Ectodermal cell (in vitro differentiated cells): ENCODE measurements around the gene TMTC1.
A peak's percentile ranks its signal among the peaks of the same experiment; 100 is the strongest.
"Not testable (repeated sequence)": the region's sequence is repeated elsewhere in the genome, so short reads cannot be mapped to it uniquely, and the experiment has no call there.

Experiments
- H3K27ac ChIP-seq: 2 replicates; pipeline ENCODE4 v1.7.0; 2013; ENCODE audit warnings: mild to moderate bottlenecking, low read depth, low read length; ENCODE audit not compliant: insufficient read depth, poor library complexity, severe bottlenecking
- H3K27me3 ChIP-seq: 2 replicates; pipeline ENCODE4 v1.7.0; 2013; ENCODE audit warnings: mild to moderate bottlenecking, low read length; ENCODE audit not compliant: insufficient read depth, control insufficient read depth, poor library complexity, severe bottlenecking
- H3K36me3 ChIP-seq: one replicate; pipeline ENCODE4 v1.7.0; 2013; ENCODE audit warnings: low read length; ENCODE audit not compliant: control insufficient read depth, insufficient read depth
- H3K4me1 ChIP-seq: one replicate; pipeline ENCODE4 v1.7.0; 2013; ENCODE audit warnings: low read length; ENCODE audit not compliant: control insufficient read depth, insufficient read depth
- H3K4me3 ChIP-seq: 2 replicates; pipeline ENCODE4 v1.7.0; 2013; ENCODE audit warnings: low read depth, low read length, control low read depth; ENCODE audit not compliant: insufficient read depth
- H3K9me3 ChIP-seq: 2 replicates; pipeline ENCODE4 v1.7.0; 2013; ENCODE audit warnings: mild to moderate bottlenecking, low read length, moderate library complexity; ENCODE audit not compliant: control insufficient read depth
- WGBS, 2 experiments: methylation state at CpG; one replicate each; pipeline ENCODE4 v1.1.7; 2013; ENCODE audit warnings: missing lambda C conversion rate in 2 of 2; 5-methylcytosine and 5-hydroxymethylcytosine counted together

TMTC1 gene

GRCh38 chr12:29634057-29634456, 149.7 kb downstream of the TMTC1 start:
- Histone ChIP-seq H3K9me3 (no peaks in the 10 kb centered on the region), H3K27me3 (no peaks in the 10 kb centered on the region), H3K27ac (no peak overlapping the region), H3K4me1 (no peaks in the 10 kb centered on the region), H3K36me3 (no peaks in the 10 kb centered on the region), H3K4me3 (no peak overlapping the region)
- 87 to 90% methylated on average over 3 of the region's 3 CpGs for WGBS, 2 experiments

DNA sequence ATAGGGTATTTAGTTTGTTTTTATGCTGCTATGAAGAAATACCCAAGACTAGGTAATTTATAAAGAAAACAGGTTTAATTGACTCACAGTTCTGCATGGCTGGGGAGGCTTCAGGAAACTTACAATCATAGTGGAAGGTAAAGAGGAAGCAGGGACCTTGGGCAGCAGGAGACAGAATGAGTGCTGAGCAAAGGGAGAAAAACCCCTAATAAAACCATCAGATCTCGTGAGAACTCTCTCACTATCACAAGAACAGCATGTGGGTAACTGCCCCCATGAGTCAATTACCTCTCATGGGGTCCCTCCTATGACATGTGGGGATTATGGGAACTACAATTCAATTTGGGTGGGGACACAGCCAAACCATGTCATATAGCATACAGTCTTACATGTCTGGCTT, 153.6 kb downstream of the TMTC1 start:
- H3K27me3 ChIP-seq, H3K36me3 ChIP-seq, H3K27ac ChIP-seq, H3K4me3 ChIP-seq, H3K4me1 ChIP-seq, H3K9me3 ChIP-seq: not testable (repeated sequence)
- 72 to 100% methylated on average over 1 of the region's 1 CpG for WGBS, 2 experiments

DNA sequence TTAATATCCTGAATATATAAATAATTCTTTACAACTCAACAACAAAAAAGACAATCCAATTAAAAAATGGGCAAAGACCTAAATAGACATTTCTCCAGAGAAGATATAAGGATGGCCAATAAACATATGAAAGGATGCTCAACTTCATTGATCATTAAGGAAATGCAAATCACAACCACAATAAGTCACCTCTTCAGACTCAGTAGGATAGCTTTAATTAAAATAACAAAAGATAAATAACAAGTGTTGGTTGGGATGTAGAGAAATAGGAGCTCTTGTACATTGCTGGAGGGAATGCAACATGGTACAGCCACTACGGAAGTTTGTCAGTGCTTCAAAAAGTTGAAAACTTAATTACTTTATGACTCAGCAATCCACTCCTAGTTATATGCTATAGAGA, 156.5 kb downstream of the TMTC1 start:
- H3K4me3 ChIP-seq = no peak overlapping the region
- no peaks in the 10 kb centered on the region for H3K9me3 ChIP-seq
- WGBS, 2 experiments = 100% methylated on average over 1 of the region's 1 CpG; no CpG with 5 or more reads in 1 of the 2 experiments
- no peaks in the 10 kb centered on the region for H3K36me3 ChIP-seq
- H3K4me1 ChIP-seq = no peaks in the 10 kb centered on the region
- no peak overlapping the region for H3K27ac ChIP-seq
- H3K27me3 ChIP-seq = no peaks in the 10 kb centered on the region

DNA sequence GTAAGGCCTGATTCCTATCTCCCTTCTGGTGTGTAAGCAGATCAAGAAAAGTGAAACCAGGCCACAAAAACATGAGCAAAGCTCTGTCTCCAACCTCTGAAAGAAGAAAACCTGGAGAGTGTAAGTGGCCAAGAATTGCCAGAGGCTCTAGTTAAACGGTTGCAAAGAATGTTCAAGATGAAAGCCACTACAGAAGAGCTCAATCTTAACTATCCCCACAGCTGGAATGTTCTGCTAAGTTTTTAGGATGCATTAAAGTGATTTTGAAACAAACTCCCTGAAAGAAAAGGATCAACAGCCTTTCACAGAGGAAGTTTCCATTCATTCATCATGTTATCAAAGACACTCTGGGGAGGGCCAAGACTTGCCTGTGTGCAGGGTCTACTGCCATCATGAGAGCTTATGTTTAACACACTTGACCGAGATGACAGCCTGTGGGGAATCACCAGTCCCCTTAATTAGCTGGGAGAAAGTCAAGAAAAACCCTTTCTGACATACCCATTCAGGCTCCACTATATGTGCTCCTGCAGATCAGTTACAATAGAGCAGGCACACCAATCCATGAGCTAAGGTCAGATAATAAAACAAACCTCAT, 158.3 kb downstream of the TMTC1 start:
- no peaks in the 10 kb centered on the region for H3K36me3 ChIP-seq
- peak overlapping the region; percentile 20 for H3K27ac ChIP-seq
- no peaks in the 10 kb centered on the region for H3K27me3 ChIP-seq
- H3K4me3 ChIP-seq = no peak overlapping the region
- H3K4me1 ChIP-seq = no peaks in the 10 kb centered on the region
- WGBS, 2 experiments = 81 to 84% methylated on average over 2 of the region's 2 CpGs
- H3K9me3 ChIP-seq = no peaks in the 10 kb centered on the region

DNA sequence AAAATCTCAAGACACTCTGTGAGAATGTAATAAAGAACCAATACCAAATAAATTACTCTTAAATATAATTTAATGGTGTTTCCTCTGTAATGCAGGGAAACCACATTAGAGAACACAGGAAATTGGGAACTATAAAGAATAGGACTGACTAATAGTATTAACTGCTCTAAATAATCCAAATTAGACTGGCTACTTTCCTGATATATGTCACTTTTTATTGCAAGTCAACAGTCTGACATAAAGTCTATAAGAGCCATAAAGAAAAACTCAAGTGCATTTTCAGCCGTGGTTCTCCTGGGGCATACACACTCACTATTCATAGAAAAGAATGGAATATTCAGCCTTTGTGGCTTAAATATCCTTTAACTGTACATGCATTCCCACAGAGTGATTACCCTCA, 161.5 kb downstream of the TMTC1 start:
- no peaks in the 10 kb centered on the region for H3K4me1 ChIP-seq
- WGBS, 2 experiments = 94 to 97% methylated on average over 1 of the region's 1 CpG
- no peak overlapping the region for H3K27ac ChIP-seq
- no peaks in the 10 kb centered on the region for H3K9me3 ChIP-seq
- no peaks in the 10 kb centered on the region for H3K27me3 ChIP-seq
- H3K36me3 ChIP-seq = no peaks in the 10 kb centered on the region
- H3K4me3 ChIP-seq = no peak overlapping the region

GRCh38 chr12:29620030-29620429, 163.7 kb downstream of the TMTC1 start:
- Histone ChIP-seq H3K36me3 (no peaks in the 10 kb centered on the region), H3K4me3 (no peak overlapping the region), H3K27me3 (no peaks in the 10 kb centered on the region), H3K9me3 (no peaks in the 10 kb centered on the region), H3K27ac (no peak overlapping the region), H3K4me1 (no peaks in the 10 kb centered on the region)
- 92 to 97% methylated on average over 1 of the region's 1 CpG for WGBS, 2 experiments

- no peaks in the 10 kb centered on the region for H3K9me3 ChIP-seq
- no peaks in the 10 kb centered on the region for H3K27me3 ChIP-seq
- H3K4me3 ChIP-seq = no peak overlapping the region
- no peaks in the 10 kb centered on the region for H3K4me1 ChIP-seq
- no peaks in the 10 kb centered on the region for H3K36me3 ChIP-seq
- 93% methylated on average over 1 of the region's 1 CpG for WGBS, 2 experiments
- no peak overlapping the region for H3K27ac ChIP-seq
Observed at GRCh38 chr12:29617407-29617803, 166.3 kb downstream of the TMTC1 start.

- H3K36me3 ChIP-seq = no peaks in the 10 kb centered on the region
- H3K27me3 ChIP-seq = no peaks in the 10 kb centered on the region
- H3K4me3 ChIP-seq = no peak overlapping the region
- H3K4me1 ChIP-seq = no peaks in the 10 kb centered on the region
- no peaks in the 10 kb centered on the region for H3K9me3 ChIP-seq
- 87 to 88% methylated on average over 5 to 6 of the region's 6 CpGs for WGBS, 2 experiments
- H3K27ac ChIP-seq = no peak overlapping the region
Observed at GRCh38 chr12:29616664-29617406, 166.9 kb downstream of the TMTC1 start.

GRCh38 chr12:29614694-29615325, 168.9 kb downstream of the TMTC1 start:
- Histone ChIP-seq H3K36me3 (no peaks in the 10 kb centered on the region), H3K4me3 (no peak overlapping the region), H3K27ac (no peak overlapping the region), H3K9me3 (no peaks in the 10 kb centered on the region), H3K4me1 (no peaks in the 10 kb centered on the region), H3K27me3 (no peaks in the 10 kb centered on the region)
- WGBS, 2 experiments = 94 to 97% methylated on average over 2 of the region's 2 CpGs

DNA sequence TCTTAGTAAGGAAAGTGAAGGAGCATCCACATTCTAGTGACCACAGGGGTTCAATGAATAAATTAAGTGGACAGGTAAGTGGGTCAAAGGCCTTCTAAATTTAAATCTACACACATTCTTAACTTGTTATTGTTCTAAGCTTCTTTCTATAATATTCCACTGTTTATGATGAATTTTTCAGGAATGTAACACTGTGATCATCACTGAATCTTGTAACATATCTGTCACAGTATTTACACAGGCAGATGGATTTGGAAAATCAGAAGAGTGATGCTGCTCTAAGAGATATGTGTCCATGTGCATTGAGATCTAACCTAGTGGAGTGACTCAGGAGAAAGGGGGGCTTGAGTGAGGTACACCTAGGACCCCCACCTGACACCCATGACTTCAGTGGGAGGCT, 170.8 kb downstream of the TMTC1 start:
- no peak overlapping the region for H3K4me3 ChIP-seq
- no peaks in the 10 kb centered on the region for H3K27me3 ChIP-seq
- no peaks in the 10 kb centered on the region for H3K4me1 ChIP-seq
- H3K36me3 ChIP-seq = no peaks in the 10 kb centered on the region
- H3K9me3 ChIP-seq = no peaks in the 10 kb centered on the region
- no peak overlapping the region for H3K27ac ChIP-seq
